Liver (tissue), 9 donors: Measurements from ENCODE around the gene MTHFD1. TPM values are rescaled to one million over a fixed set of nuclear protein-coding genes. Genes with fewer than 3 reads are reported as not detected.

ENCODE experiments used
- DNase-seq: peaks from one replicate; pipeline ENCODE4 v3.0.0-alpha.2; 2017; ENCODE audit warnings: low spot score
- H3K27ac ChIP-seq, 2 donors: one replicate each; pipeline ENCODE4 v1.7.0; 2013; ENCODE audit warnings: inconsistent platforms in 2 of 2, low read length in 2 of 2, control low read depth in 1 of 2, low read depth in 1 of 2, mild to moderate bottlenecking in 1 of 2
- H3K27me3 ChIP-seq, 4 donors: one replicate each; pipeline versions ENCODE4 v1.6.1 to v1.7.0; 2013; ENCODE audit warnings: low read length in 3 of 4, inconsistent platforms in 1 of 4, mild to moderate bottlenecking in 1 of 4, moderate library complexity in 1 of 4; ENCODE audit not compliant: control insufficient read depth in 4 of 4, insufficient read depth in 4 of 4
- H3K36me3 ChIP-seq, 4 donors: one replicate each; pipeline versions ENCODE4 v1.6.1 to v1.7.0; 2013; ENCODE audit warnings: low read length in 3 of 4, mild to moderate bottlenecking in 3 of 4, low read depth in 1 of 4, moderate library complexity in 1 of 4; ENCODE audit not compliant: control insufficient read depth in 4 of 4, insufficient read depth in 3 of 4
- H3K4me1 ChIP-seq, 4 donors: one replicate each; pipeline versions ENCODE4 v1.6.1 to v1.7.0; 2013; ENCODE audit warnings: low read length in 3 of 4, mild to moderate bottlenecking in 3 of 4, moderate library complexity in 1 of 4; ENCODE audit not compliant: control insufficient read depth in 4 of 4, insufficient read depth in 4 of 4
- H3K4me3 ChIP-seq, 3 donors: one replicate each; pipeline versions ENCODE4 v1.6.1 to v1.7.0; 2013; ENCODE audit warnings: low read length in 3 of 3, control low read depth in 1 of 3, low read depth in 1 of 3, mild to moderate bottlenecking in 1 of 3
- H3K9ac ChIP-seq, 2 donors: one replicate each; pipeline ENCODE4 v1.7.0; 2013; ENCODE audit warnings: low read length in 2 of 2, mild to moderate bottlenecking in 2 of 2, moderate library complexity in 2 of 2, control low read depth in 1 of 2, low read depth in 1 of 2
- H3K9me3 ChIP-seq, 4 donors: one replicate each; pipeline versions ENCODE4 v1.6.1 to v1.7.0; 2013; ENCODE audit warnings: low read length in 3 of 4; ENCODE audit not compliant: control insufficient read depth in 4 of 4
- EGR1 ChIP-seq, 2 donors: IDR thresholded peaks; 2 replicates each; pipeline ENCODE4 v1.6.1; 2016 to 2018; ENCODE audit warnings: antibody characterized with exemption in 2 of 2, low read depth in 2 of 2
- FOXA1 ChIP-seq: IDR thresholded peaks from 2 replicates; pipeline ENCODE4 v1.6.1; 2016; ENCODE audit warnings: antibody characterized with exemption
- HNF4A ChIP-seq, 2 donors: conservative IDR thresholded peaks; 2 replicates each; pipeline ENCODE4 v1.6.1; 2016; ENCODE audit warnings: antibody characterized with exemption in 2 of 2, mild to moderate bottlenecking in 2 of 2
- HNF4G ChIP-seq: IDR thresholded peaks from 2 replicates; pipeline ENCODE4 v1.6.1; 2016; ENCODE audit warnings: antibody characterized with exemption
- JUND ChIP-seq, 2 donors: IDR thresholded peaks; 2 replicates each; pipeline ENCODE4 v1.6.1; 2016; ENCODE audit warnings: antibody characterized with exemption in 2 of 2
- NR2F2 ChIP-seq: IDR thresholded peaks from 2 replicates; pipeline ENCODE4 v1.6.1; 2016; ENCODE audit warnings: antibody characterized with exemption
- RXRA ChIP-seq, 2 donors: IDR thresholded peaks; 2 replicates each; pipeline ENCODE4 v1.6.1; 2017 to 2018; ENCODE audit warnings: antibody characterized with exemption in 2 of 2, mild to moderate bottlenecking in 1 of 2
- SP1 ChIP-seq: IDR thresholded peaks from 2 replicates; pipeline ENCODE4 v1.6.1; 2018; ENCODE audit warnings: antibody characterized with exemption, mild to moderate bottlenecking
- YY1 ChIP-seq: IDR thresholded peaks from 2 replicates; pipeline ENCODE4 v1.6.1; 2016; ENCODE audit warnings: antibody characterized with exemption, mild to moderate bottlenecking
- WGBS: extraction: QIAGEN DNeasy Blood & Tissue Kit; methylation state at CpG from one replicate; pipeline ENCODE4 v1.1.7; 2013; 5-methylcytosine and 5-hydroxymethylcytosine counted together
- polyA plus RNA-seq, 2 donors: library from polyadenylated mRNA; stranded (reverse) in 1 of 2; unstranded in 1 of 2; fragments of 200-250 nt in 1 of 2; fragments of >200 nt in 1 of 2; fragmentation: Nextera tagmentation in 1 of 2; extraction: Ambion mirVana in 1 of 2; gene quantifications; one replicate each; pipeline versions ENCODE4 v1.2.1 to v1.2.3, GENCODE V29; 2013 to 2015
- total RNA-seq, 2 donors: library from RNA; depleted of rRNA; stranded (reverse); fragments of >200 nt; gene quantifications; one replicate each; pipeline ENCODE4 v1.2.3, GENCODE V29; 2014
- TF ChIP-seq, protein P1 (sequence below): IDR thresholded peaks from 2 replicates; pipeline ENCODE4 v1.6.1; 2016; ENCODE audit warnings: antibody characterized with exemption
- TF ChIP-seq, protein P2 (sequence below): IDR thresholded peaks from 2 replicates; pipeline ENCODE4 v1.6.1; 2016; ENCODE audit warnings: antibody characterized with exemption
- TF ChIP-seq, protein P3 (sequence below): IDR thresholded peaks from 2 replicates; pipeline ENCODE4 v1.6.1; 2016; ENCODE audit warnings: antibody characterized with exemption
- TF ChIP-seq, protein P4 (sequence below): IDR thresholded peaks from 2 replicates; pipeline ENCODE4 v1.6.1; 2016; ENCODE audit warnings: antibody characterized with exemption, mild to moderate bottlenecking
- donor health status: healthy.
- donor health status: healthy.
- donor health status: healthy.
- donor health status: healthy.
- donor health status: healthy.

Gene MTHFD1
- total and polyA plus RNA-seq, 4 donors: 43.8 to 203 (median 122) TPM

GRCh38 chr14:64447876-64448670, 59.9 kb downstream of the MTHFD1 start:
- H3K27ac ChIP-seq: no peak overlapping the region
- no peak overlapping the region for H3K4me3 ChIP-seq
- H3K9ac ChIP-seq: no peak overlapping the region
- TF ChIP-seq JUND (IDR thresholded peaks at IDR 0.05) (no peak), HNF4A (conservative IDR thresholded peaks at IDR 0.05) (no peak), YY1 (no peak), NR2F2 (no peak), HNF4G (no peak), RXRA (IDR thresholded peaks at IDR 0.05) (no peak), FOXA1 (no peak), EGR1 (IDR thresholded peaks at IDR 0.05; ENCODE audit: low read depth in 2 of 2) (no peak), SP1 (no peak)
- TF ChIP-seq, protein P1, sequence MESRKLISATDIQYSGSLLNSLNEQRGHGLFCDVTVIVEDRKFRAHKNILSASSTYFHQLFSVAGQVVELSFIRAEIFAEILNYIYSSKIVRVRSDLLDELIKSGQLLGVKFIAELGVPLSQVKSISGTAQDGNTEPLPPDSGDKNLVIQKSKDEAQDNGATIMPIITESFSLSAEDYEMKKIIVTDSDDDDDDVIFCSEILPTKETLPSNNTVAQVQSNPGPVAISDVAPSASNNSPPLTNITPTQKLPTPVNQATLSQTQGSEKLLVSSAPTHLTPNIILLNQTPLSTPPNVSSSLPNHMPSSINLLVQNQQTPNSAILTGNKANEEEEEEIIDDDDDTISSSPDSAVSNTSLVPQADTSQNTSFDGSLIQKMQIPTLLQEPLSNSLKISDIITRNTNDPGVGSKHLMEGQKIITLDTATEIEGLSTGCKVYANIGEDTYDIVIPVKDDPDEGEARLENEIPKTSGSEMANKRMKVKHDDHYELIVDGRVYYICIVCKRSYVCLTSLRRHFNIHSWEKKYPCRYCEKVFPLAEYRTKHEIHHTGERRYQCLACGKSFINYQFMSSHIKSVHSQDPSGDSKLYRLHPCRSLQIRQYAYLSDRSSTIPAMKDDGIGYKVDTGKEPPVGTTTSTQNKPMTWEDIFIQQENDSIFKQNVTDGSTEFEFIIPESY: no peak
- TF ChIP-seq, protein P2, sequence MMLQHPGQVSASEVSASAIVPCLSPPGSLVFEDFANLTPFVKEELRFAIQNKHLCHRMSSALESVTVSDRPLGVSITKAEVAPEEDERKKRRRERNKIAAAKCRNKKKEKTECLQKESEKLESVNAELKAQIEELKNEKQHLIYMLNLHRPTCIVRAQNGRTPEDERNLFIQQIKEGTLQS: no peak
- TF ChIP-seq, protein P3, sequence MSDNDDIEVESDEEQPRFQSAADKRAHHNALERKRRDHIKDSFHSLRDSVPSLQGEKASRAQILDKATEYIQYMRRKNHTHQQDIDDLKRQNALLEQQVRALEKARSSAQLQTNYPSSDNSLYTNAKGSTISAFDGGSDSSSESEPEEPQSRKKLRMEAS: no peak
- TF ChIP-seq, protein P4, sequence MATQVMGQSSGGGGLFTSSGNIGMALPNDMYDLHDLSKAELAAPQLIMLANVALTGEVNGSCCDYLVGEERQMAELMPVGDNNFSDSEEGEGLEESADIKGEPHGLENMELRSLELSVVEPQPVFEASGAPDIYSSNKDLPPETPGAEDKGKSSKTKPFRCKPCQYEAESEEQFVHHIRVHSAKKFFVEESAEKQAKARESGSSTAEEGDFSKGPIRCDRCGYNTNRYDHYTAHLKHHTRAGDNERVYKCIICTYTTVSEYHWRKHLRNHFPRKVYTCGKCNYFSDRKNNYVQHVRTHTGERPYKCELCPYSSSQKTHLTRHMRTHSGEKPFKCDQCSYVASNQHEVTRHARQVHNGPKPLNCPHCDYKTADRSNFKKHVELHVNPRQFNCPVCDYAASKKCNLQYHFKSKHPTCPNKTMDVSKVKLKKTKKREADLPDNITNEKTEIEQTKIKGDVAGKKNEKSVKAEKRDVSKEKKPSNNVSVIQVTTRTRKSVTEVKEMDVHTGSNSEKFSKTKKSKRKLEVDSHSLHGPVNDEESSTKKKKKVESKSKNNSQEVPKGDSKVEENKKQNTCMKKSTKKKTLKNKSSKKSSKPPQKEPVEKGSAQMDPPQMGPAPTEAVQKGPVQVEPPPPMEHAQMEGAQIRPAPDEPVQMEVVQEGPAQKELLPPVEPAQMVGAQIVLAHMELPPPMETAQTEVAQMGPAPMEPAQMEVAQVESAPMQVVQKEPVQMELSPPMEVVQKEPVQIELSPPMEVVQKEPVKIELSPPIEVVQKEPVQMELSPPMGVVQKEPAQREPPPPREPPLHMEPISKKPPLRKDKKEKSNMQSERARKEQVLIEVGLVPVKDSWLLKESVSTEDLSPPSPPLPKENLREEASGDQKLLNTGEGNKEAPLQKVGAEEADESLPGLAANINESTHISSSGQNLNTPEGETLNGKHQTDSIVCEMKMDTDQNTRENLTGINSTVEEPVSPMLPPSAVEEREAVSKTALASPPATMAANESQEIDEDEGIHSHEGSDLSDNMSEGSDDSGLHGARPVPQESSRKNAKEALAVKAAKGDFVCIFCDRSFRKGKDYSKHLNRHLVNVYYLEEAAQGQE: no peak
- DNase-seq: no peak
- 96% methylated on average over 5 of the region's 5 CpGs for WGBS
- H3K36me3 ChIP-seq: peaks cover 15 to 79% (median 67%) of the 10 kb centered on the region in 4 donors
- no peaks in the 10 kb centered on the region for H3K4me1 ChIP-seq
- H3K27me3 ChIP-seq: no peaks in the 10 kb centered on the region
- no peaks in the 10 kb centered on the region for H3K9me3 ChIP-seq

GRCh38 chr14:64450255-64450654, 62.1 kb downstream of the MTHFD1 start:
- Histone ChIP-seq H3K9me3 (no peaks in the 10 kb centered on the region), H3K36me3 (peaks cover 23 to 79% (median 66%) of the 10 kb centered on the region in 4 donors), H3K4me3 (no peak overlapping the region), H3K4me1 (no peaks in the 10 kb centered on the region), H3K27ac (no peak overlapping the region), H3K9ac (no peak overlapping the region), H3K27me3 (no peaks in the 10 kb centered on the region)
- no peak for DNase-seq
- TF ChIP-seq HNF4G (no peak), JUND (IDR thresholded peaks at IDR 0.05) (no peak), SP1 (no peak)
- 91% methylated on average over 2 of the region's 2 CpGs for WGBS
